Endothelial cell of umbilical vein (primary cell): ENCODE data around the gene DMD. TPM values are rescaled to one million over a fixed set of nuclear protein-coding genes. Genes with fewer than 3 reads are reported as not detected.

Source experiments
- BruUV-seq: library from RNA; stranded (reverse); fragments of 400-500 nt; replicated peaks from 2 replicates; lab custom pipeline; 2021; lab: Mats Ljungman, UMichigan
- CTCF ChIA-PET: fragments of 300-600, 350-600 bp; sonication (Branson Sonifier 250); formaldehyde crosslinking; loops from one replicate; lab custom pipeline; 2021; ENCODE audit warnings: antibody characterized with exemption, inconsistent platforms; lab: Charles Lee
- POLR2A ChIA-PET: fragments of 300-600, 350-600 bp; sonication (Branson Sonifier 250); formaldehyde crosslinking; loops from one replicate; lab custom pipeline; 2021; ENCODE audit warnings: antibody characterized with exemption, inconsistent platforms; lab: Charles Lee
- DNase-seq: peaks from one replicate; pipeline ENCODE4 v3.0.0-alpha.2; 2011; ENCODE audit warnings: low read depth, low spot score
- FAIRE-seq: peaks from 2 replicates; lab custom pipeline; 2011; peaks lifted over from hg19 to GRCh38; lab: Jason Lieb, UNC
- H2AFZ ChIP-seq: 2 replicates; pipeline ENCODE4 v1.6.0; 2012; ENCODE audit warnings: low read depth, low read length, control low read depth, inconsistent platforms
- H3K27ac ChIP-seq: 2 replicates; pipeline ENCODE4 v1.5.1; 2011; ENCODE audit warnings: low read depth, mild to moderate bottlenecking, control low read depth, low read length, moderate library complexity; ENCODE audit not compliant: insufficient read depth
- H3K27me3 ChIP-seq, 2 experiments: 2 replicates each; pipeline versions ENCODE4 v1.6.0 to v1.6.1; 2011; ENCODE audit warnings: low read length in 2 of 2, mixed read lengths in 1 of 2; ENCODE audit not compliant: control insufficient read depth in 2 of 2, insufficient read depth in 2 of 2
- H3K36me3 ChIP-seq, 2 experiments: 2 replicates in 1 of 2; 3 replicates in 1 of 2; pipeline ENCODE4 v1.5.1; 2011; ENCODE audit warnings: low read length in 2 of 2, mild to moderate bottlenecking in 1 of 2, moderate library complexity in 1 of 2; ENCODE audit not compliant: control insufficient read depth in 2 of 2, insufficient read depth in 2 of 2; ENCODE audit errors: extremely low read depth in 1 of 2
- H3K4me1 ChIP-seq: 3 replicates; pipeline ENCODE4 v1.5.1; 2011; ENCODE audit warnings: mild to moderate bottlenecking, low read length; ENCODE audit not compliant: control insufficient read depth, insufficient read depth; ENCODE audit errors: extremely low read depth
- H3K4me2 ChIP-seq: 2 replicates; pipeline ENCODE4 v1.6.1; 2011; ENCODE audit warnings: low read length, control low read depth, mixed read lengths; ENCODE audit not compliant: insufficient read depth
- H3K4me3 ChIP-seq, 3 experiments: fragments of 200-600 bp in 1 of 3; sonication (generic), shearing (Covaris generic) in 1 of 3; replicated peaks in 1 of 3; 2 replicates each; pipeline ENCODE4 v1.5.1; 2011 to 2016; ENCODE audit warnings: control low read depth in 3 of 3, low read length in 3 of 3, mild to moderate bottlenecking in 2 of 3, inconsistent platforms in 1 of 3, low read depth in 1 of 3, moderate library complexity in 1 of 3; ENCODE audit not compliant: insufficient read depth in 1 of 3
- H3K79me2 ChIP-seq: 2 replicates; pipeline ENCODE4 v1.6.0; 2012; ENCODE audit warnings: low read length, inconsistent platforms; ENCODE audit not compliant: control insufficient read depth, insufficient read depth
- H3K9ac ChIP-seq: replicated peaks from 2 replicates; pipeline ENCODE3; 2011; ENCODE audit warnings: low read length, control low read depth; ENCODE audit not compliant: insufficient read depth; ENCODE audit errors: extremely low read depth
- H3K9me1 ChIP-seq: replicated peaks from 3 replicates; pipeline ENCODE4 v1.6.0; 2011; ENCODE audit warnings: mild to moderate bottlenecking, low read length; ENCODE audit not compliant: control insufficient read depth, insufficient read depth; ENCODE audit errors: extremely low read depth
- H3K9me3 ChIP-seq: replicated peaks from 2 replicates; pipeline ENCODE4 v1.5.1; 2012; ENCODE audit warnings: low read length, inconsistent platforms; ENCODE audit not compliant: control insufficient read depth, insufficient read depth
- H4K20me1 ChIP-seq: replicated peaks from 2 replicates; pipeline ENCODE3; 2011; ENCODE audit warnings: mild to moderate bottlenecking, low read length; ENCODE audit not compliant: control insufficient read depth, insufficient read depth; ENCODE audit errors: extremely low read depth
- CTCF ChIP-seq, 2 donors: IDR thresholded peaks; 1 replicate in 1 of 2; 2 replicates in 1 of 2; pipeline ENCODE4 v1.5.1; 2011; ENCODE audit warnings: low read length in 2 of 2, mild to moderate bottlenecking in 2 of 2, moderate library complexity in 2 of 2, control low read depth in 1 of 2, inconsistent platforms in 1 of 2, low read depth in 1 of 2; ENCODE audit not compliant: insufficient read depth in 1 of 2; ENCODE audit errors: extremely low read depth in 1 of 2
- EZH2 ChIP-seq: IDR thresholded peaks from 2 replicates; pipeline ENCODE4 v1.6.1; 2012; ENCODE audit warnings: borderline replicate concordance, low read depth, mild to moderate bottlenecking, moderate library complexity, low read length, inconsistent platforms; ENCODE audit not compliant: severe bottlenecking
- FOS ChIP-seq: IDR thresholded peaks from 2 replicates; pipeline ENCODE4 v1.6.1; 2011; ENCODE audit warnings: mild to moderate bottlenecking, low read length, moderate library complexity, borderline replicate concordance; ENCODE audit not compliant: insufficient read depth
- GATA2 ChIP-seq: IDR thresholded peaks from 2 replicates; pipeline ENCODE4 v1.7.0; 2011; ENCODE audit warnings: low read depth, mild to moderate bottlenecking, moderate library complexity, mixed read lengths, low read length; ENCODE audit not compliant: insufficient read length, insufficient read depth
- JUN ChIP-seq: IDR thresholded peaks from 2 replicates; pipeline ENCODE4 v1.6.1; 2011; ENCODE audit warnings: borderline replicate concordance, low read depth; ENCODE audit not compliant: insufficient read length, insufficient read depth
- MYC ChIP-seq: IDR thresholded peaks from one replicate; pipeline ENCODE4 v1.6.1; 2011; ENCODE audit warnings: mild to moderate bottlenecking, low read depth, low read length
- POLR2A ChIP-seq: IDR thresholded peaks from 2 replicates; pipeline ENCODE4 v1.6.1; 2012; ENCODE audit warnings: low read depth, mild to moderate bottlenecking, control low read depth, low read length
- POLR2AphosphoS5 ChIP-seq: IDR thresholded peaks from 2 replicates; pipeline ENCODE4 v1.6.1; 2012; ENCODE audit warnings: low read depth, mild to moderate bottlenecking, control low read depth, low read length, moderate library complexity; ENCODE audit not compliant: insufficient read depth
- dilution Hi-C: fragments of 300-500 bp; cut with MboI; formaldehyde crosslinking; loops from one replicate; pipeline ENCODE4 v1.15.0; 2019; ENCODE audit warnings: low sequenced_read_pairs; ENCODE audit not compliant: extremely low pct_ligation_motif_present
- intact Hi-C: fragments of 100-400 bp; cut with micrococcal nuclease; formaldehyde crosslinking; loops from one replicate; pipeline ENCODE4 v1.10.0; 2022
- polyA plus RNA-seq, 4 experiments: library from polyadenylated mRNA; depleted of rRNA in 3 of 4; stranded (reverse) in 3 of 4; unstranded in 1 of 4; fragments of >200 nt; gene quantifications; 2 replicates each; pipeline versions ENCODE4 v1.2.1 to v1.2.3, GENCODE V29; 2011 to 2012; ENCODE audit warnings: missing spikeins in 1 of 4
- total RNA-seq: library from RNA; stranded (reverse); gene quantifications from 2 replicates; pipeline ENCODE4 v1.2.3, GENCODE V29; 2021
- TF ChIP-seq, protein P1 (sequence below): IDR thresholded peaks from 2 replicates; pipeline ENCODE4 v1.6.1; 2011; ENCODE audit not compliant: insufficient read depth, insufficient read length

The DMD gene
- total and polyA plus RNA-seq, 2 donors (not counting 3 experiments of a cell fraction or from before 2014, with no cell fraction given) = 7.3 to 9.0 TPM

- dilution Hi-C loops (no loop called here), intact Hi-C loops (no loop called here)
- POLR2A ChIA-PET = no interaction called here
- no peak for FAIRE-seq
- no peaks in the 10 kb centered on the region for H3K9me1 ChIP-seq
- H4K20me1 ChIP-seq = no peaks in the 10 kb centered on the region
- no peaks in the 10 kb centered on the region for H3K9me3 ChIP-seq
- H2AFZ ChIP-seq = no peak overlapping the region
- TF ChIP-seq JUN = no peak
- TF ChIP-seq, protein P1, sequence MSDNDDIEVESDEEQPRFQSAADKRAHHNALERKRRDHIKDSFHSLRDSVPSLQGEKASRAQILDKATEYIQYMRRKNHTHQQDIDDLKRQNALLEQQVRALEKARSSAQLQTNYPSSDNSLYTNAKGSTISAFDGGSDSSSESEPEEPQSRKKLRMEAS = no peak
- TF ChIP-seq POLR2A = no peak
- TF ChIP-seq GATA2 = no peak
- no peak for TF ChIP-seq CTCF (IDR thresholded peaks at IDR 0.05; ENCODE audit: extremely low read depth in 1 of 2, insufficient read depth in 1 of 2, low read depth in 1 of 2, low read length in 2 of 2)
- TF ChIP-seq FOS = no peak
- no peak for TF ChIP-seq POLR2AphosphoS5
- TF ChIP-seq MYC = no peak
- TF ChIP-seq EZH2 = no peak
- BruUV-seq = no TSS peak
- no peaks in the 10 kb centered on the region for H3K36me3 ChIP-seq
- DNase-seq = no peak
- no peak overlapping the region for H3K27ac ChIP-seq
- no peaks in the 10 kb centered on the region for H3K79me2 ChIP-seq
- H3K4me2 ChIP-seq = no peak overlapping the region
- H3K27me3 ChIP-seq = no peaks in the 10 kb centered on the region
- no peaks in the 10 kb centered on the region for H3K4me1 ChIP-seq
- CTCF ChIA-PET = no interaction called here
- H3K4me3 ChIP-seq = no peak overlapping the region
- H3K9ac ChIP-seq = no peak overlapping the region
Observed at GRCh38 chrX:31870267-31870666, 1341.1 kb downstream of the DMD start.
